Measurements from ENCODE around the gene EFCAB6.

DNA sequence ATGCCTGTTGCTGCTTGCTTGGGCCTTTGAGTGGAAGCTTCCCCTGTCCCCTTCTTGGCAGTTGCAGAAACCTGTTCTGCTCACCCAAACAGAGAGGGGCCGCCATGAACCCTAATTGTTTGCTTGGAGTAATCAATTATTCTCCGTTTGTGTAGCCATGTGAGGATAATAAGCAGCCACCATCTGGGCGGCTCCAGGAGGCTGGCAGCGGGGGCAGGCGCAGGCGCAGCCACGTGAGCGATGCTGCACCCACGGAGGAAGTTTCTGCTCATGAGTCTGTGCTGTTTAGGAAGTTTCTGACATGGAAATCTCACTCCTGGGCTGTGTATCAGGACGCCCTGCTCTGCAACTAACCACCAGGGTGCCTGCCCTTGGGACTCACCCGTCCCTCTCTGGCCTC, 310.2 kb downstream of the EFCAB6 start:
- TF ChIP-seq POLR2AphosphoS5 (IDR thresholded peaks at IDR 0.05; ENCODE audit: low read depth, low read length) (no peak), TCF7L2 (IDR thresholded peaks at IDR 0.05; ENCODE audit: low read depth, low read length) (no peak)
- TF ChIP-seq, protein P1, sequence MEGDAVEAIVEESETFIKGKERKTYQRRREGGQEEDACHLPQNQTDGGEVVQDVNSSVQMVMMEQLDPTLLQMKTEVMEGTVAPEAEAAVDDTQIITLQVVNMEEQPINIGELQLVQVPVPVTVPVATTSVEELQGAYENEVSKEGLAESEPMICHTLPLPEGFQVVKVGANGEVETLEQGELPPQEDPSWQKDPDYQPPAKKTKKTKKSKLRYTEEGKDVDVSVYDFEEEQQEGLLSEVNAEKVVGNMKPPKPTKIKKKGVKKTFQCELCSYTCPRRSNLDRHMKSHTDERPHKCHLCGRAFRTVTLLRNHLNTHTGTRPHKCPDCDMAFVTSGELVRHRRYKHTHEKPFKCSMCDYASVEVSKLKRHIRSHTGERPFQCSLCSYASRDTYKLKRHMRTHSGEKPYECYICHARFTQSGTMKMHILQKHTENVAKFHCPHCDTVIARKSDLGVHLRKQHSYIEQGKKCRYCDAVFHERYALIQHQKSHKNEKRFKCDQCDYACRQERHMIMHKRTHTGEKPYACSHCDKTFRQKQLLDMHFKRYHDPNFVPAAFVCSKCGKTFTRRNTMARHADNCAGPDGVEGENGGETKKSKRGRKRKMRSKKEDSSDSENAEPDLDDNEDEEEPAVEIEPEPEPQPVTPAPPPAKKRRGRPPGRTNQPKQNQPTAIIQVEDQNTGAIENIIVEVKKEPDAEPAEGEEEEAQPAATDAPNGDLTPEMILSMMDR (IDR thresholded peaks at IDR 0.05) = no peak
- TF ChIP-seq, protein P2, sequence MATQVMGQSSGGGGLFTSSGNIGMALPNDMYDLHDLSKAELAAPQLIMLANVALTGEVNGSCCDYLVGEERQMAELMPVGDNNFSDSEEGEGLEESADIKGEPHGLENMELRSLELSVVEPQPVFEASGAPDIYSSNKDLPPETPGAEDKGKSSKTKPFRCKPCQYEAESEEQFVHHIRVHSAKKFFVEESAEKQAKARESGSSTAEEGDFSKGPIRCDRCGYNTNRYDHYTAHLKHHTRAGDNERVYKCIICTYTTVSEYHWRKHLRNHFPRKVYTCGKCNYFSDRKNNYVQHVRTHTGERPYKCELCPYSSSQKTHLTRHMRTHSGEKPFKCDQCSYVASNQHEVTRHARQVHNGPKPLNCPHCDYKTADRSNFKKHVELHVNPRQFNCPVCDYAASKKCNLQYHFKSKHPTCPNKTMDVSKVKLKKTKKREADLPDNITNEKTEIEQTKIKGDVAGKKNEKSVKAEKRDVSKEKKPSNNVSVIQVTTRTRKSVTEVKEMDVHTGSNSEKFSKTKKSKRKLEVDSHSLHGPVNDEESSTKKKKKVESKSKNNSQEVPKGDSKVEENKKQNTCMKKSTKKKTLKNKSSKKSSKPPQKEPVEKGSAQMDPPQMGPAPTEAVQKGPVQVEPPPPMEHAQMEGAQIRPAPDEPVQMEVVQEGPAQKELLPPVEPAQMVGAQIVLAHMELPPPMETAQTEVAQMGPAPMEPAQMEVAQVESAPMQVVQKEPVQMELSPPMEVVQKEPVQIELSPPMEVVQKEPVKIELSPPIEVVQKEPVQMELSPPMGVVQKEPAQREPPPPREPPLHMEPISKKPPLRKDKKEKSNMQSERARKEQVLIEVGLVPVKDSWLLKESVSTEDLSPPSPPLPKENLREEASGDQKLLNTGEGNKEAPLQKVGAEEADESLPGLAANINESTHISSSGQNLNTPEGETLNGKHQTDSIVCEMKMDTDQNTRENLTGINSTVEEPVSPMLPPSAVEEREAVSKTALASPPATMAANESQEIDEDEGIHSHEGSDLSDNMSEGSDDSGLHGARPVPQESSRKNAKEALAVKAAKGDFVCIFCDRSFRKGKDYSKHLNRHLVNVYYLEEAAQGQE (IDR thresholded peaks at IDR 0.05; ENCODE audit: insufficient read depth in 1 of 2, low read depth in 2 of 2, low read length in 1 of 2) = no peak
